ENCODE data around the gene ARHGAP6. TPM values are rescaled to one million over a fixed set of nuclear protein-coding genes. Genes with fewer than 3 reads are reported as not detected.

The ARHGAP6 gene
- total RNA-seq, 6 experiments from 2014 or later: 0.38 to 1.2 (median 0.78) TPM

DNA sequence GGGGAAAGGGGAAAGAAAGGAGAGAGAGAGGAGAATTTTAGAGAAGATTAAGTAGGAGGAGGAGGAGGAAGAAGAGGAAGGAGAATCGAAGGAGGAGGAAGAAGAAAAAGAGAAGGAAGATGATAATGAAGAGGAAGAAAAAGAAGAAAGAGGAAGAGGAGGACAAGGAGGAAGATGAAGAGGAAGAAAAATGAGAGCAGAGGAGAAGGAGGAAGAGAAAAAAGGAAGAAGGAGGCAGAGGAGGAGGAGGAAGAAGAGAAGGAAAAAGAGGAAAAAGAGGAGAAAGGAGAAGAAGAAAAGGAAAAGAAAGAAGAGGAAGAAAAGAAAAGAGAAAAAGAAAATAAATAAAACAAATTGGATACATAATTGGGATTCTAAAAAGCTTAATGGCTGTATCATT is 181.4 kb downstream of the ARHGAP6 start:
- intact Hi-C loops (cut with DNase I): no loop called here
- WGBS (ENCODE audit: insufficient coverage, low coverage, low lambda C conversion rate, missing lambda C conversion rate): 24% methylated on average over 1 of the region's 1 CpG

DNA sequence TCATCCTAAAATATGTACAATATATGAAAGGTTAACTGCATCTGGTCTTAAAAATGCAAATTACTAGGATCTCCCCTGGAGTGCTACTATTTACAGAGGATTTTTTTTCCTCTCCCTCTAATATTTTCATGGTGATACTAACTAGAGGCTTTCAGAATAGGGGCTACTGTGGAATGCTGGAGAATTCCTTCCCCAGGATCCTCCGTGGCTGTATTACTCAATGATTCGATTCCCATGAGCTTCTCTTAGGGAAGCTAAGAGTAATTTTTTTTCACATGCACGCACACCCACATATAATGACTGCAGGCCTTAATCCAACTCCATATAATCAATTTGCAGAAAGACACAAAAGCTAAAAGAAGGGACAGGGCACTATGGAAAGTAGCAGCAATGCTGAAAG is 184.7 kb downstream of the ARHGAP6 start:
- ATAC-seq: no peak
- 56% methylated on average over 3 of the region's 3 CpGs for WGBS (ENCODE audit: insufficient coverage, low coverage, low lambda C conversion rate, missing lambda C conversion rate)
- TF ChIP-seq POLR2A (IDR thresholded peaks at IDR 0.05): no peak
- TF ChIP-seq, protein P1, sequence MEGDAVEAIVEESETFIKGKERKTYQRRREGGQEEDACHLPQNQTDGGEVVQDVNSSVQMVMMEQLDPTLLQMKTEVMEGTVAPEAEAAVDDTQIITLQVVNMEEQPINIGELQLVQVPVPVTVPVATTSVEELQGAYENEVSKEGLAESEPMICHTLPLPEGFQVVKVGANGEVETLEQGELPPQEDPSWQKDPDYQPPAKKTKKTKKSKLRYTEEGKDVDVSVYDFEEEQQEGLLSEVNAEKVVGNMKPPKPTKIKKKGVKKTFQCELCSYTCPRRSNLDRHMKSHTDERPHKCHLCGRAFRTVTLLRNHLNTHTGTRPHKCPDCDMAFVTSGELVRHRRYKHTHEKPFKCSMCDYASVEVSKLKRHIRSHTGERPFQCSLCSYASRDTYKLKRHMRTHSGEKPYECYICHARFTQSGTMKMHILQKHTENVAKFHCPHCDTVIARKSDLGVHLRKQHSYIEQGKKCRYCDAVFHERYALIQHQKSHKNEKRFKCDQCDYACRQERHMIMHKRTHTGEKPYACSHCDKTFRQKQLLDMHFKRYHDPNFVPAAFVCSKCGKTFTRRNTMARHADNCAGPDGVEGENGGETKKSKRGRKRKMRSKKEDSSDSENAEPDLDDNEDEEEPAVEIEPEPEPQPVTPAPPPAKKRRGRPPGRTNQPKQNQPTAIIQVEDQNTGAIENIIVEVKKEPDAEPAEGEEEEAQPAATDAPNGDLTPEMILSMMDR (IDR thresholded peaks at IDR 0.05): no peak
- intact Hi-C loops (cut with DNase I): no loop called here
- H3K4me1 ChIP-seq: no peaks in the 10 kb centered on the region
- no peak overlapping the region for H3K4me3 ChIP-seq
- no peaks in the 10 kb centered on the region for H3K27me3 ChIP-seq
- H3K27ac ChIP-seq: no peak overlapping the region
- H3K36me3 ChIP-seq: no peaks in the 10 kb centered on the region
- no peaks in the 10 kb centered on the region for H3K9me3 ChIP-seq
- DNase-seq: no peak

More for the DNA sequence above, 181.4 kb downstream of the ARHGAP6 start:
- H3K36me3 ChIP-seq: no peaks in the 10 kb centered on the region
- H3K4me3 ChIP-seq: no peak overlapping the region
- H3K27me3 ChIP-seq: no peaks in the 10 kb centered on the region
- no peak for TF ChIP-seq POLR2A (IDR thresholded peaks at IDR 0.05)
- TF ChIP-seq, protein P1 (IDR thresholded peaks at IDR 0.05): no peak
- DNase-seq (no peak), ATAC-seq (no peak)
- H3K9me3 ChIP-seq: no peaks in the 10 kb centered on the region
- H3K4me1 ChIP-seq: no peaks in the 10 kb centered on the region
- H3K27ac ChIP-seq: no peak overlapping the region

DNA sequence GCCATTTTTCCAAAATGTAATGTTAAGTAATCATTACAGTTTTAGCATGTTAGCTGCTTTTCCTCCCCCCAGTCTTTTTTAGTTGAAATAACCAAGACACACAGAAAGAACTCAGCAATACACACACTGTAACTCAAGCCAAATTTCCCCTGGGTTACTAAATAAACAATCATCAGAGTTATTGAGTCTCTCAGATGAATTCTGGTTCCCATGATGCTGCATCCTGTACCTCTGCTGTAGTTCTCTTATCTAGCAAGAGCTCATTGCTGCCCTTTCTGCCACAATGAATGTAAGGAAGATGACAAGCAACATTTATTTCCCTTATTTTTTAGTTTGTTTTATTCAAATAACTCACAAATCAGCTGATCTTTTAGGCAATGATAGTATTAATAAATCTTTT is 185.1 kb downstream of the ARHGAP6 start:
- Histone ChIP-seq H3K36me3 (no peaks in the 10 kb centered on the region), H3K4me1 (no peaks in the 10 kb centered on the region), H3K4me3 (no peak overlapping the region), H3K27ac (no peak overlapping the region), H3K9me3 (no peaks in the 10 kb centered on the region), H3K27me3 (no peaks in the 10 kb centered on the region)
- intact Hi-C loops (cut with DNase I): no loop called here
- TF ChIP-seq, protein P1 (IDR thresholded peaks at IDR 0.05): no peak
- no peak for TF ChIP-seq POLR2A (IDR thresholded peaks at IDR 0.05)
- ATAC-seq: no peak
- no peak for DNase-seq

DNA sequence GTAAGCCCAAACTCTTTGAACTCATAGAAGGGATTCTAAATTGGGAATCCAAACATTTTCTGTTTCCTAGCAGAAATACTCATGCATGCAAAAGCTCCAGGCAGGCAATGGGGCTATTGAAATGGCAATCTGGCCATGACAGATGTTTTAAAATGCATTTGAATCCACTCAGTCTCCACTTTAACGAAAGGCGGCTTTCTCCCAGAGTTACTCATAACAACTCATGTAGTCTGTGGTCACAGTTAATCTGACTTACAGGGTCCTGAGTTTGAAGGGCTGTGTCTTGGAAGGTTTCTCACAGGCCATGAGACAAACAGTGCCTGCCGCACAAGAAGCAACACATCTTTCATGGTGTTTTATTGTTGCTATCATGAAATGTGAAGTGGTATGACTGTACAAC is 186.8 kb downstream of the ARHGAP6 start:
- no peaks in the 10 kb centered on the region for H3K36me3 ChIP-seq
- DNase-seq (no peak), ATAC-seq (no peak)
- no peaks in the 10 kb centered on the region for H3K9me3 ChIP-seq
- H3K4me1 ChIP-seq: no peaks in the 10 kb centered on the region
- intact Hi-C loops (cut with DNase I): no loop called here
- no peak overlapping the region for H3K27ac ChIP-seq
- no peak for TF ChIP-seq POLR2A (IDR thresholded peaks at IDR 0.05)
- TF ChIP-seq, protein P1 (IDR thresholded peaks at IDR 0.05): no peak
- 56% methylated on average over 3 of the region's 3 CpGs for WGBS (ENCODE audit: insufficient coverage, low coverage, low lambda C conversion rate, missing lambda C conversion rate)
- H3K27me3 ChIP-seq: no peaks in the 10 kb centered on the region
- no peak overlapping the region for H3K4me3 ChIP-seq

DNA sequence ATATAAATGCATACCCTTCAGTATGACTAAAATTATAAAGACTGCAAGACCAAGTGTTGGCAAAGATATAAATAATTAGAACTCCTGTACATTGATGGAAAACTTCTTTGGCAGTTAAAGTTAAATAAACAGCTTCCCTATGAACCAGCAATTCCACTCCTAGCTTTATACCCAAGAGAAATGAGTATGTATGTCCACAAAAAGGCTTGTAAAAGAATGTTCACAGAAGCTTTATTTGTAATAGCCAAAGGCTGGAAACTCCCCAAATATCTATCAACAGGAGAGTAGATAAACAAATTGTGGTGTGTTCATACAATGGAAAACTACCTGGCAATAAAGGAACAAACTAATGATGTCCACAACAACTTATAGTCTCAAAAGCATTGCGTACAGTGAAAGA is 187.7 kb downstream of the ARHGAP6 start:
- Histone ChIP-seq H3K27ac (no peak overlapping the region), H3K4me3 (no peak overlapping the region), H3K27me3 (no peaks in the 10 kb centered on the region), H3K36me3 (no peaks in the 10 kb centered on the region), H3K9me3 (no peaks in the 10 kb centered on the region), H3K4me1 (no peaks in the 10 kb centered on the region)
- TF ChIP-seq, protein P1 (IDR thresholded peaks at IDR 0.05): no peak
- TF ChIP-seq POLR2A (IDR thresholded peaks at IDR 0.05): no peak
- DNase-seq (no peak), ATAC-seq (peak in 1 of 4 donors; percentile 12)
- intact Hi-C loops (cut with DNase I): no loop called here
- WGBS (ENCODE audit: insufficient coverage, low coverage, low lambda C conversion rate, missing lambda C conversion rate): 63% methylated on average over 1 of the region's 1 CpG
